22Rv1 (cell line): Measurements from ENCODE around the gene SLPI.

Experiments used
- ZFX ChIP-seq: fragments of 450-650 bp; IDR thresholded peaks from 2 replicates; pipeline ENCODE4 v1.6.1; 2017; ENCODE audit warnings: antibody characterized with exemption, borderline replicate concordance
- TF ChIP-seq, protein P1 (sequence below): fragments of 450-650 bp; IDR thresholded peaks from 2 replicates; pipeline ENCODE4 v1.5.1; 2017; ENCODE audit warnings: mild to moderate bottlenecking

DNA sequence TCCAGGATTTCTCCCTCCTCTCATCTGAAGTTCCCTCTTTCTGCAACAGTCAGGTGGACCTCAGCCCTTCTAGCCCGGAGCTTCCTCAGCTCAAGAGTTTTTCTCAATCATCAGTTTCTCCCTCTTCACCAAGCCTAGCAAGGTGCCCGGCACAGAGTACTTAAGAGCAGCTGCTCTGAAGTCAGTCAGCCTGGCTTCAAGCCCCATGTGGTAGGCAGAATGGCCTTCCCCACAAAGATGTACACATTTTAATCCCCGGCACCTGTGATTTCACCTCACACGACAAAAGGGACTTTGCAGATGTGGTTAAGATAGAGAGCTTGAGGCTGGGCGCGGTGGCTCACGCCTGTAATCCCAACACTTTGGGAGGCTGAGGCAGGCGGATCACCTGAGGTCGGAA lies 37.2 kb upstream of the SLPI start:
- TF ChIP-seq, protein P1, sequence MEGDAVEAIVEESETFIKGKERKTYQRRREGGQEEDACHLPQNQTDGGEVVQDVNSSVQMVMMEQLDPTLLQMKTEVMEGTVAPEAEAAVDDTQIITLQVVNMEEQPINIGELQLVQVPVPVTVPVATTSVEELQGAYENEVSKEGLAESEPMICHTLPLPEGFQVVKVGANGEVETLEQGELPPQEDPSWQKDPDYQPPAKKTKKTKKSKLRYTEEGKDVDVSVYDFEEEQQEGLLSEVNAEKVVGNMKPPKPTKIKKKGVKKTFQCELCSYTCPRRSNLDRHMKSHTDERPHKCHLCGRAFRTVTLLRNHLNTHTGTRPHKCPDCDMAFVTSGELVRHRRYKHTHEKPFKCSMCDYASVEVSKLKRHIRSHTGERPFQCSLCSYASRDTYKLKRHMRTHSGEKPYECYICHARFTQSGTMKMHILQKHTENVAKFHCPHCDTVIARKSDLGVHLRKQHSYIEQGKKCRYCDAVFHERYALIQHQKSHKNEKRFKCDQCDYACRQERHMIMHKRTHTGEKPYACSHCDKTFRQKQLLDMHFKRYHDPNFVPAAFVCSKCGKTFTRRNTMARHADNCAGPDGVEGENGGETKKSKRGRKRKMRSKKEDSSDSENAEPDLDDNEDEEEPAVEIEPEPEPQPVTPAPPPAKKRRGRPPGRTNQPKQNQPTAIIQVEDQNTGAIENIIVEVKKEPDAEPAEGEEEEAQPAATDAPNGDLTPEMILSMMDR, result no peak
- no peak for TF ChIP-seq ZFX
